GM03348 (cell line): Measurements from ENCODE around the gene FER1L5.

ENCODE experiments used
- DNase-seq: peaks from one replicate; pipeline ENCODE4 v3.0.0; 2012; ENCODE audit warnings: low spot score

The FER1L5 gene

GRCh38 chr2:96681540-96681939 lies 39.0 kb downstream of the FER1L5 start:
- DNase-seq: no peak

GRCh38 chr2:96683307-96683706 lies 40.7 kb downstream of the FER1L5 start:
- no peak for DNase-seq

- no peak for DNase-seq
Measured at GRCh38 chr2:96683972-96684820, 41.6 kb downstream of the FER1L5 start.

GRCh38 chr2:96684883-96685576 lies 42.5 kb downstream of the FER1L5 start:
- DNase-seq: no peak

- DNase-seq: peak; percentile 9
Measured at GRCh38 chr2:96685577-96686459, 43.3 kb downstream of the FER1L5 start.

GRCh38 chr2:96687266-96687665 lies 44.7 kb downstream of the FER1L5 start:
- no peak for DNase-seq

- DNase-seq: no peak
Measured at GRCh38 chr2:96687711-96688640, 45.4 kb downstream of the FER1L5 start.

GRCh38 chr2:96688649-96689430 lies 46.3 kb downstream of the FER1L5 start:
- DNase-seq: no peak

GRCh38 chr2:96689431-96689991 lies 46.9 kb downstream of the FER1L5 start:
- no peak for DNase-seq

GRCh38 chr2:96690306-96691021 lies 47.9 kb downstream of the FER1L5 start:
- DNase-seq: no peak

GRCh38 chr2:96691022-96691612 lies 48.6 kb downstream of the FER1L5 start:
- DNase-seq: no peak

GRCh38 chr2:96692094-96692971 lies 49.8 kb downstream of the FER1L5 start:
- DNase-seq: no peak

GRCh38 chr2:96693286-96694200 lies 51.0 kb downstream of the FER1L5 start:
- DNase-seq: peak; percentile 7

GRCh38 chr2:96694279-96694678 lies 51.7 kb downstream of the FER1L5 start:
- no peak for DNase-seq

GRCh38 chr2:96694816-96695455 lies 52.4 kb downstream of the FER1L5 start:
- DNase-seq: peak; percentile 8

GRCh38 chr2:96695602-96696001 lies 53.0 kb downstream of the FER1L5 start:
- DNase-seq: no peak
